HepG2 (cell line): Measurements from ENCODE around the gene NELL1. TPM values are rescaled to one million over a fixed set of nuclear protein-coding genes. Genes with fewer than 3 reads are reported as not detected.

Source experiments
- ATAC-seq: fragments of 200-7000 bp; cut with Tn5 transposase; 3 replicates; pipeline ENCODE4 v1.9.1; 2020; ENCODE audit warnings: mild to moderate bottlenecking, moderate library complexity
- BruUV-seq: library from RNA; stranded (reverse); fragments of 400-500 nt; replicated peaks from 2 replicates; lab custom pipeline; 2021; lab: Mats Ljungman, UMichigan
- CTCF ChIA-PET: fragments of 300-600 bp; formaldehyde crosslinking; extraction: SDS; loops from one replicate; lab custom pipeline; 2021; ENCODE audit warnings: low total read pairs, inconsistent platforms, low intra/inter-chr PET ratio; lab: Yijun Ruan, JAX
- POLR2A ChIA-PET: fragments of 350-600 bp; sonication (Branson Sonifier 250); formaldehyde crosslinking; loops from one replicate; lab custom pipeline; 2020; ENCODE audit warnings: antibody characterized with exemption, inconsistent platforms; lab: Yijun Ruan, JAX
- DNase-seq: peaks from one replicate; pipeline ENCODE4 v3.0.0-alpha.2; 2015; ENCODE audit warnings: low spot score
- FAIRE-seq: peaks from 3 replicates; lab custom pipeline; 2011; peaks lifted over from hg19 to GRCh38; lab: Jason Lieb, UNC
- H2AFZ ChIP-seq: one replicate; pipeline ENCODE4 v1.6.1; 2011; ENCODE audit warnings: low read length, inconsistent platforms
- H3K27ac ChIP-seq: fragments of 300-600 bp; 3 replicates; pipeline ENCODE4 v1.8.0; 2011; ENCODE audit warnings: mixed run types, mild to moderate bottlenecking, mixed read lengths, low read length, inconsistent platforms; ENCODE audit not compliant: insufficient read depth; ENCODE audit errors: extremely low read length
- H3K27me3 ChIP-seq, 2 experiments: fragments of 200-600 bp in 1 of 2; 2 replicates in 1 of 2; 3 replicates in 1 of 2; pipeline versions ENCODE4 v1.6.0 to v1.8.0; 2011; ENCODE audit warnings: low read length in 2 of 2, mild to moderate bottlenecking in 2 of 2, moderate library complexity in 2 of 2, inconsistent platforms in 1 of 2; ENCODE audit not compliant: insufficient read depth in 2 of 2, control insufficient read depth in 1 of 2
- H3K36me3 ChIP-seq, 2 experiments: fragments of 200-600 bp in 1 of 2; replicated peaks in 1 of 2; 2 replicates in 1 of 2; 3 replicates in 1 of 2; pipeline versions ENCODE4 v1.5.1 to v1.8.0; 2011; ENCODE audit warnings: low read length in 2 of 2, inconsistent platforms in 1 of 2; ENCODE audit not compliant: insufficient read depth in 2 of 2, control insufficient read depth in 1 of 2
- H3K4me1 ChIP-seq: 2 replicates; pipeline ENCODE4 v1.5.1; 2012; ENCODE audit warnings: low read length, inconsistent platforms; ENCODE audit not compliant: insufficient read depth
- H3K4me2 ChIP-seq: 2 replicates; pipeline ENCODE4 v1.6.0; 2011; ENCODE audit warnings: low read depth, low read length, inconsistent platforms
- H3K4me3 ChIP-seq, 3 experiments: fragments of 200-600 bp in 1 of 3; sonication (generic), shearing (Covaris generic) in 1 of 3; replicated peaks in 1 of 3; 2 replicates each; pipeline ENCODE4 v1.5.1; 2011 to 2016; ENCODE audit warnings: low read length in 3 of 3, inconsistent platforms in 2 of 3, low read depth in 2 of 3, mild to moderate bottlenecking in 2 of 3, control low read depth in 1 of 3, mixed read lengths in 1 of 3; ENCODE audit not compliant: insufficient read depth in 1 of 3
- H3K79me2 ChIP-seq: one replicate; pipeline ENCODE4 v1.6.1; 2011; ENCODE audit warnings: low read length, inconsistent platforms; ENCODE audit not compliant: insufficient read depth
- H3K9ac ChIP-seq: 2 replicates; pipeline ENCODE4 v1.6.0; 2011; ENCODE audit warnings: mild to moderate bottlenecking, low read depth, low read length, inconsistent platforms; ENCODE audit not compliant: insufficient read depth
- H3K9me3 ChIP-seq: 2 replicates; pipeline ENCODE4 v1.5.1; 2012; ENCODE audit warnings: mild to moderate bottlenecking, low read length
- H4K20me1 ChIP-seq: 2 replicates; pipeline ENCODE4 v1.6.0; 2011; ENCODE audit warnings: inconsistent platforms, mild to moderate bottlenecking, low read length, moderate library complexity; ENCODE audit not compliant: insufficient read depth
- GATAD2A ChIP-seq: IDR thresholded peaks from 2 replicates; pipeline ENCODE4 v1.6.1; 2016
- MAFF ChIP-seq: IDR thresholded peaks from 2 replicates; pipeline ENCODE4 v1.6.1; 2011; ENCODE audit warnings: low read depth, low read length, improper control_type of control experiment
- MAFK ChIP-seq, 2 experiments: IDR thresholded peaks in 1 of 2; conservative IDR thresholded peaks in 1 of 2; 2 replicates each; pipeline ENCODE4 v1.6.1; 2011; ENCODE audit warnings: improper control_type of control experiment in 2 of 2, low read length in 2 of 2
- MED13 ChIP-seq: sonication (generic); formaldehyde crosslinking; IDR thresholded peaks from 2 replicates; pipeline ENCODE4 v1.5.0; 2020; ENCODE audit warnings: missing genetic modification reagents
- MED8 ChIP-seq: sonication (generic); formaldehyde crosslinking; IDR thresholded peaks from 2 replicates; pipeline ENCODE4 v1.8.1; 2023; ENCODE audit warnings: mild to moderate bottlenecking, missing genetic modification reagents; ENCODE audit not compliant: insufficient replicate concordance
- REST ChIP-seq, 2 experiments: IDR thresholded peaks; 2 replicates each; pipeline ENCODE4 v1.6.1; 2011 to 2012; ENCODE audit warnings: low read length in 2 of 2, borderline replicate concordance in 1 of 2, low read depth in 1 of 2, mild to moderate bottlenecking in 1 of 2, moderate library complexity in 1 of 2
- XRCC5 ChIP-seq: fragments of 200-400 bp; formaldehyde crosslinking; optimal IDR thresholded peaks from 2 replicates; pipeline ENCODE3; 2017; ENCODE audit warnings: mild to moderate bottlenecking, low read length
- ZNF720 ChIP-seq: sonication (generic); formaldehyde crosslinking; IDR thresholded peaks from 2 replicates; pipeline ENCODE4 v1.4.0; 2020; ENCODE audit warnings: missing genetic modification reagents
- ZSCAN30 ChIP-seq: sonication (generic); formaldehyde crosslinking; IDR thresholded peaks from 2 replicates; pipeline ENCODE4 v1.5.0; 2020; ENCODE audit warnings: mild to moderate bottlenecking, missing genetic modification reagents
- WGBS: methylation state at CpG from one replicate; pipeline ENCODE4 v1.1.6; 2017; ENCODE audit warnings: low lambda C conversion rate; 5-methylcytosine and 5-hydroxymethylcytosine counted together
- in situ Hi-C: cut with HindIII; loops from 2 replicates; pipeline ENCODE4 v1.10.0; 2017; ENCODE audit warnings: low pct_unique_long_range_greater_than_20kb; ENCODE audit not compliant: extremely low pct_ligation_motif_present
- intact Hi-C: fragments of 100-400 bp; cut with micrococcal nuclease; formaldehyde crosslinking; loops from one replicate; pipeline ENCODE4 v1.10.0; 2022; ENCODE audit not compliant: unreplicated experiment
- polyA plus RNA-seq, 8 experiments: library from polyadenylated mRNA; depleted of rRNA in 3 of 8; stranded (reverse) in 7 of 8; unstranded in 1 of 8; fragments of >200 nt; fragmentation: Illumina TruSeq in 4 of 8; extraction: Trizol in 4 of 8; gene quantifications; 2 replicates each; pipeline versions ENCODE4 v1.2.1 to v1.2.3, GENCODE V29; 2011 to 2016; ENCODE audit warnings: low read depth in 4 of 8, missing spikeins in 1 of 8, mixed read lengths in 1 of 8; ENCODE audit not compliant: insufficient read depth in 1 of 8
- total RNA-seq, 5 experiments: library from RNA; depleted of rRNA; stranded (reverse); fragments of >200 nt; fragmentation: Illumina TruSeq; extraction: Trizol; gene quantifications; 2 replicates each; pipeline ENCODE4 v1.2.3, GENCODE V29; 2016; ENCODE audit warnings: low read depth in 1 of 5
- TF ChIP-seq, protein P1 (sequence below): sonication (generic); formaldehyde crosslinking; IDR thresholded peaks from 2 replicates; pipeline ENCODE4 v1.4.0; 2020; ENCODE audit warnings: missing genetic modification reagents

The NELL1 gene
- total and polyA plus RNA-seq, 2 of the 13 experiments (the other 11 are each of a cell fraction or from before 2014, with no cell fraction given): not detected

DNA sequence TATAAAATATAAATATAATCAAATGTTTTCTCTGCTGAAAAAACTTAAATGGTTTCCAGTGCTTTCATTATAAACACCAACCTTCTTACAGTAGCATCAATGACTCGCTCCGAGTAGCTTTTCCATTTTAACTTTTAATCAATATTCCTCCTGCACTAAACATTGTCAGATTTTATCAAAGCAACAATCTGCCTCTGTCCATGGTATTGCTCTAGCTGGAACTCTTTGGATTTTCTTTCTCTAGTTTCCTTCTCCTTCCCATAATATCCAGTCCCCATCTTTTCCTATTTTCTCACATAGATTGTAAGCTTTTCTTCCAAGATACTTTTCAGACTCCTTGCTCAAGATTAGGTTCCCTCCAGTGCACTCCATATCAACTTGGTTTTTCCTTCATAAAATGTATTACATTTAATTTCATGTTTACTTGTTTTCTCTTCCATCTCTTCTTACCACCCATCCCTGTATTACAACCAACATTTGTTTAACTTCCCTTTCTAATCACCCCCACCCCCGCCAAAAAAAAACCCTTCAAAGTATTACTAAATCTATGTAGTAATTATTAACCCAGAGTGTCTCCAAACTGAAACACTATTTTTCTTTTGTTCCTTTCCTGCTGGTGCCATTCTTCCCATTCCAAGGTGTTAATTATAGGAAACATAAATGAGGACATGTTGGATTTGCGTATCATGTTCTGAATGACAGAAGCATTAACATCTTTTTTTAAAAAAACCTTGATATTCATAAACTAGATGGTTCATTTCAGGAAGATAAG, 716.5 kb downstream of the NELL1 start:
- no peak overlapping the region for H3K27ac ChIP-seq
- H3K27me3 ChIP-seq: no peaks in the 10 kb centered on the region
- ATAC-seq (no peak), DNase-seq (no peak), FAIRE-seq (no peak)
- no peak for TF ChIP-seq MED13
- peak in 1 of 2 experiments; percentile 80; a peak in 3 of 4 replicates for TF ChIP-seq REST (IDR thresholded peaks at IDR 0.05; ENCODE audit: borderline replicate concordance in 1 of 2, low read depth in 1 of 2, low read length in 2 of 2)
- H3K9ac ChIP-seq: no peak overlapping the region
- in situ Hi-C loops: no loop called here
- no peaks in the 10 kb centered on the region for H3K9me3 ChIP-seq
- H3K4me3 ChIP-seq: no peak overlapping the region
- H3K36me3 ChIP-seq: no peaks in the 10 kb centered on the region
- H4K20me1 ChIP-seq: no peaks in the 10 kb centered on the region
- H3K4me1 ChIP-seq: no peaks in the 10 kb centered on the region
- intact Hi-C loops: no loop called here
- H3K79me2 ChIP-seq: no peaks in the 10 kb centered on the region
- WGBS: 2% methylated on average over 4 of the region's 4 CpGs
- H2AFZ ChIP-seq: no peak overlapping the region
- ChIA-PET POLR2A (no interaction called here), CTCF (no interaction called here)
- H3K4me2 ChIP-seq: no peak overlapping the region
- no TSS peak for BruUV-seq

- WGBS: 13% methylated on average over 5 of the region's 5 CpGs
- no peaks in the 10 kb centered on the region for H3K4me1 ChIP-seq
- POLR2A ChIA-PET: no interaction called here
- FAIRE-seq: no peak
- H3K9ac ChIP-seq: no peak overlapping the region
- no peak for DNase-seq
- no peaks in the 10 kb centered on the region for H4K20me1 ChIP-seq
- H3K36me3 ChIP-seq: no peaks in the 10 kb centered on the region
- no peaks in the 10 kb centered on the region for H3K27me3 ChIP-seq
- H3K9me3 ChIP-seq: no peaks in the 10 kb centered on the region
- no TSS peak for BruUV-seq
- no peak overlapping the region for H2AFZ ChIP-seq
- H3K79me2 ChIP-seq: no peaks in the 10 kb centered on the region
- ATAC-seq: no peak
- no peak for TF ChIP-seq ZNF720 (CRISPR knock-in tag)
- peak; percentile 16 to 68; a peak in 3 of 4 replicates for TF ChIP-seq MAFK (conservative IDR thresholded peaks at IDR 0.05 in 1 of 2, IDR thresholded peaks at IDR 0.05 in 1 of 2; ENCODE audit: low read length in 2 of 2)
- no peak for TF ChIP-seq ZSCAN30 (CRISPR knock-in tag)
- no peak for TF ChIP-seq GATAD2A (CRISPR knock-in tag)
- no peak for TF ChIP-seq XRCC5
- peak; percentile 50; the same call in 1 of the 2 replicates for TF ChIP-seq MAFF
- no peak for TF ChIP-seq MED8
- TF ChIP-seq, protein P1, sequence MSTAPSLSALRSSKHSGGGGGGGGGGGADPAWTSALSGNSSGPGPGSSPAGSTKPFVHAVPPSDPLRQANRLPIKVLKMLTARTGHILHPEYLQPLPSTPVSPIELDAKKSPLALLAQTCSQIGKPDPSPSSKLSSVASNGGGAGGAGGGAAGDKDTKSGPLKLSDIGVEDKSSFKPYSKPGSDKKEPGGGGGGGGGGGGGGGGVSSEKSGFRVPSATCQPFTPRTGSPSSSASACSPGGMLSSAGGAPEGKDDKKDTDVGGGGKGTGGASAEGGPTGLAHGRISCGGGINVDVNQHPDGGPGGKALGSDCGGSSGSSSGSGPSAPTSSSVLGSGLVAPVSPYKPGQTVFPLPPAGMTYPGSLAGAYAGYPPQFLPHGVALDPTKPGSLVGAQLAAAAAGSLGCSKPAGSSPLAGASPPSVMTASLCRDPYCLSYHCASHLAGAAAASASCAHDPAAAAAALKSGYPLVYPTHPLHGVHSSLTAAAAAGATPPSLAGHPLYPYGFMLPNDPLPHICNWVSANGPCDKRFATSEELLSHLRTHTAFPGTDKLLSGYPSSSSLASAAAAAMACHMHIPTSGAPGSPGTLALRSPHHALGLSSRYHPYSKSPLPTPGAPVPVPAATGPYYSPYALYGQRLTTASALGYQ (CRISPR knock-in tag): no peak
- no peak overlapping the region for H3K4me2 ChIP-seq
- CTCF ChIA-PET: no interaction called here
- no peak overlapping the region for H3K27ac ChIP-seq
- H3K4me3 ChIP-seq: no peak overlapping the region
- intact Hi-C loops (no loop called here), in situ Hi-C loops (no loop called here)
These were observed 721.0 kb downstream of the NELL1 start for GRCh38 chr11:21390430-21390829.
